HG03108 (cell line): Measurements from ENCODE around the gene ART4.

Experiments
- ATAC-seq: cut with Tn5 transposase; IDR thresholded peaks from one replicate; pipeline ENCODE4 v1.9.1; 2021; ENCODE audit warnings: moderate library complexity; ENCODE audit not compliant: unreplicated experiment

Gene ART4

GRCh38 chr12:14852880-14853279 lies 9.6 kb upstream of the ART4 start:
- no peak for ATAC-seq

GRCh38 chr12:14850929-14851663 lies 7.8 kb upstream of the ART4 start:
- ATAC-seq: peak; percentile 62

- no peak for ATAC-seq
Measured at GRCh38 chr12:14849661-14850060, 6.3 kb upstream of the ART4 start.

- ATAC-seq: no peak
Measured at GRCh38 chr12:14846876-14847580, 3.7 kb upstream of the ART4 start.

GRCh38 chr12:14846042-14846587 lies 2.8 kb upstream of the ART4 start:
- no peak for ATAC-seq

GRCh38 chr12:14845350-14845750 lies 2.0 kb upstream of the ART4 start:
- no peak for ATAC-seq

- no peak for ATAC-seq
Measured at GRCh38 chr12:14844401-14844800, 1.1 kb upstream of the ART4 start.

- no peak for ATAC-seq
Measured at GRCh38 chr12:14842315-14842714, 1.0 kb downstream of the ART4 start.

- no peak for ATAC-seq
Measured at GRCh38 chr12:14841761-14842160, 1.6 kb downstream of the ART4 start.

- no peak for ATAC-seq
Measured at GRCh38 chr12:14840616-14841015, 2.7 kb downstream of the ART4 start.

GRCh38 chr12:14839262-14839661 lies 4.1 kb downstream of the ART4 start:
- no peak for ATAC-seq

GRCh38 chr12:14836336-14837210 lies 6.8 kb downstream of the ART4 start:
- ATAC-seq: no peak

- ATAC-seq: no peak
Measured at GRCh38 chr12:14834509-14834908, 8.8 kb downstream of the ART4 start.

- ATAC-seq: no peak
Measured at GRCh38 chr12:14833952-14834351, 9.4 kb downstream of the ART4 start.

GRCh38 chr12:14833336-14833735 lies 10.0 kb downstream of the ART4 start:
- ATAC-seq: no peak

GRCh38 chr12:14828892-14829291 lies 14.4 kb downstream of the ART4 start:
- no peak for ATAC-seq

- no peak for ATAC-seq
Measured at GRCh38 chr12:14827043-14827442, 16.3 kb downstream of the ART4 start.

- ATAC-seq: no peak
Measured at GRCh38 chr12:14826491-14826890, 16.8 kb downstream of the ART4 start.

- no peak for ATAC-seq
Measured at GRCh38 chr12:14825256-14825655, 18.1 kb downstream of the ART4 start.

- ATAC-seq: no peak
Measured at GRCh38 chr12:14824012-14824634, 19.2 kb downstream of the ART4 start.

- no peak for ATAC-seq
Measured at GRCh38 chr12:14814014-14814413, 29.3 kb downstream of the ART4 start, which contains the start of gene SMCO3. Gene SMCO3, minus strand, starts transcription at chr12:14814182. Its CDS starts 7,502 bp downstream, at chr12:14806680.
